ENCODE data around the gene GDPD5.

The GDPD5 gene

DNA sequence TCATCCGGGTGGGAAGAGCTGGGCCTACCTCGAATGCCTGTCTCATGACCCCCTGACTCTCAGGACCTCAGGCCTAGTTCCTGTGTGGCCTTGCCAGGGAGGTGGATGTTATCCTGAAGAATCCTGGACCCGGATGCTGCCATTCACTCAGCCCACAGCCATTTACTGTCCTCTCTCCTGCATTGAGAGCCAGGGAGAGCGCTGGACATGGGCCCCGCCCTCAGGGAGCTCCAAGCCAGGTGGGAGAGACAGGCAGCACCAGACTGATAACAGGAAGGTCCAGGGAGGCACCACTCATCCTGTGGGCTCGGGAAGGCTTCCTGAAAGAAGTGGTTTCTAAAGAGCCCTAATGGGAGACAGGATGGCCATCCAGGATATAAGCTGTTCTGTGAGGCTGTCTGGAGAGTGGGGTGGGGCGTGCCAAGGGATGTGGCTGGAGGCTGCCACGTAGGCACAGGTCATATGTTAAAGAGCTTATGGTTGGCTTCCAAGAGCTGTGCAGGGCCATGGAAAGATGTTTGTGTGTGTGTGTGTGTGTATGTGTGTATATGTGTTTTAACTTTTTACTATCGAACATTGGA is 44.9 kb upstream of the GDPD5 start:
- Histone ChIP-seq H4K20me1 (ENCODE audit: insufficient read depth) (no peaks in the 10 kb centered on the region), H3K9ac (no peak overlapping the region), H3K79me2 (ENCODE audit: insufficient read depth, low read depth) (no peaks in the 10 kb centered on the region), H3K4me1 (ENCODE audit: low read depth, poor library complexity, severe bottlenecking) (no peaks in the 10 kb centered on the region), H2AFZ (ENCODE audit: low read depth) (no peak overlapping the region), H3K27me3 (ENCODE audit: insufficient read depth, low read depth) (no peaks in the 10 kb centered on the region), H3K4me2 (no peak overlapping the region), H3K4me3 (IDR thresholded peaks at IDR 0.05; ENCODE audit: insufficient read depth, low read depth, low read length) (no peak overlapping the region), H3K36me3 (ENCODE audit: insufficient read depth) (no peaks in the 10 kb centered on the region), H3K27ac (no peak overlapping the region)
- TF ChIP-seq, protein P1, sequence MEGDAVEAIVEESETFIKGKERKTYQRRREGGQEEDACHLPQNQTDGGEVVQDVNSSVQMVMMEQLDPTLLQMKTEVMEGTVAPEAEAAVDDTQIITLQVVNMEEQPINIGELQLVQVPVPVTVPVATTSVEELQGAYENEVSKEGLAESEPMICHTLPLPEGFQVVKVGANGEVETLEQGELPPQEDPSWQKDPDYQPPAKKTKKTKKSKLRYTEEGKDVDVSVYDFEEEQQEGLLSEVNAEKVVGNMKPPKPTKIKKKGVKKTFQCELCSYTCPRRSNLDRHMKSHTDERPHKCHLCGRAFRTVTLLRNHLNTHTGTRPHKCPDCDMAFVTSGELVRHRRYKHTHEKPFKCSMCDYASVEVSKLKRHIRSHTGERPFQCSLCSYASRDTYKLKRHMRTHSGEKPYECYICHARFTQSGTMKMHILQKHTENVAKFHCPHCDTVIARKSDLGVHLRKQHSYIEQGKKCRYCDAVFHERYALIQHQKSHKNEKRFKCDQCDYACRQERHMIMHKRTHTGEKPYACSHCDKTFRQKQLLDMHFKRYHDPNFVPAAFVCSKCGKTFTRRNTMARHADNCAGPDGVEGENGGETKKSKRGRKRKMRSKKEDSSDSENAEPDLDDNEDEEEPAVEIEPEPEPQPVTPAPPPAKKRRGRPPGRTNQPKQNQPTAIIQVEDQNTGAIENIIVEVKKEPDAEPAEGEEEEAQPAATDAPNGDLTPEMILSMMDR (conservative IDR thresholded peaks at IDR 0.05; ENCODE audit: low read depth, low read length), result no peak

- H3K36me3 ChIP-seq (ENCODE audit: insufficient read depth), result no peaks in the 10 kb centered on the region
Observed at GRCh38 chr11:75568616-75569219, 43.0 kb upstream of the GDPD5 start.

DNA sequence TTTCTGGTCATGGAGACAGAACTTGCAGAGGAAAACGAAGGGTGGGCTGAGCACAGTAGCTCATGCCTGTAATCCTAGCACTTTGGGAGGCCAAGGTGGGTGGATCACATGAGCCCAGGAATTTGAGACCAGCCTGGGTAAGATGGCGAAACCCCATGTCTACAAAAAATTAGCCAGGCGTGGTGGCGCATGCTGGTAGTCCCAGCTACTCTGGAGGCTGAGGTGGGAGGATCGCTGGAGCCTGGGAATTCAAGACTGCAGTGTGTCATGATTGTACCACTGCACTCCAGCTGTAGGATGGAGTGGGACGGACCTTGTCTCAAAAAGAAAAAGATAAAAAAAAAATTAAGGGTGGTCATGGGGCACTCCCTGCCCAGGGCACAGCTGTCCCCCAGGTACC is 42.2 kb upstream of the GDPD5 start:
- Histone ChIP-seq H3K9ac (no peak overlapping the region), H3K36me3 (ENCODE audit: insufficient read depth) (no peaks in the 10 kb centered on the region), H3K79me2 (ENCODE audit: insufficient read depth, low read depth) (peaks cover 3% of the 10 kb centered on the region), H3K4me1 (ENCODE audit: low read depth, poor library complexity, severe bottlenecking) (peaks cover 7% of the 10 kb centered on the region), H3K4me3 (IDR thresholded peaks at IDR 0.05; ENCODE audit: insufficient read depth, low read depth, low read length) (no peak overlapping the region), H3K4me2 (no peak overlapping the region), H2AFZ (ENCODE audit: low read depth) (no peak overlapping the region), H4K20me1 (ENCODE audit: insufficient read depth) (no peaks in the 10 kb centered on the region), H3K27ac (no peak overlapping the region), H3K27me3 (ENCODE audit: insufficient read depth, low read depth) (no peaks in the 10 kb centered on the region)
- TF ChIP-seq, protein P1 (conservative IDR thresholded peaks at IDR 0.05; ENCODE audit: low read depth, low read length), result no peak

More at GRCh38 chr11:75568616-75569219, 43.0 kb upstream of the GDPD5 start:
- TF ChIP-seq, protein P1 (conservative IDR thresholded peaks at IDR 0.05; ENCODE audit: low read depth, low read length), result no peak
- Histone ChIP-seq H3K4me2 (no peak overlapping the region), H3K4me1 (ENCODE audit: low read depth, poor library complexity, severe bottlenecking) (no peaks in the 10 kb centered on the region), H4K20me1 (ENCODE audit: insufficient read depth) (no peaks in the 10 kb centered on the region), H3K9ac (no peak overlapping the region), H2AFZ (ENCODE audit: low read depth) (no peak overlapping the region), H3K27ac (no peak overlapping the region), H3K4me3 (IDR thresholded peaks at IDR 0.05; ENCODE audit: insufficient read depth, low read depth, low read length) (no peak overlapping the region), H3K79me2 (ENCODE audit: insufficient read depth, low read depth) (no peaks in the 10 kb centered on the region; the same call in 1 of the 2 replicates), H3K27me3 (ENCODE audit: insufficient read depth, low read depth) (no peaks in the 10 kb centered on the region)

DNA sequence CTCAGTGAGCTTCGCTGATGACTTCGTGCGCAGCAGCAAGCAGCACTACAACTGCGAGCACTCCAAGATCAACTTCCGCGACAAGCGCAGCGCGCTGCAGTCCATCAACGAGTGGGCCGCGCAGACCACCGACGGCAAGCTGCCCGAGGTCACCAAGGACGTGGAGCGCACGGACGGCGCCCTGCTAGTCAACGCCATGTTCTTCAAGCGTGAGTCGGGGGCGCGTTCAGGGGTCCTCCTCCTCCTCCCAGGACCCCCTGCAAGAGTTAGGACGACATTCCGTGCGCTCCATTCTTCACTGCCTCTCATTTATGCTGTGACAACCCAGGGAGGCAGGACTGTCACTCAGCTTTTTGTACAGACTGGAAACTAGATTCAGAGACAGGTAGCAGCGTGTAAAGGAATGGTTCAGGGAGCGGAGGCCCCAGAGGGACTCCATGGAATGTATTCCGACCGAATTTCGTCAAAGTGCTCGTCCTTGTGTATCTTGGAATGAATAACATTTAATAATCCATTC is 41.1 kb upstream of the GDPD5 start:
- Histone ChIP-seq H3K36me3 (ENCODE audit: insufficient read depth) (no peaks in the 10 kb centered on the region), H3K27ac (no peak overlapping the region), H2AFZ (ENCODE audit: low read depth) (no peak overlapping the region), H3K27me3 (ENCODE audit: insufficient read depth, low read depth) (no peaks in the 10 kb centered on the region), H3K9ac (no peak overlapping the region), H3K4me3 (IDR thresholded peaks at IDR 0.05; ENCODE audit: insufficient read depth, low read depth, low read length) (no peak overlapping the region), H3K4me1 (ENCODE audit: low read depth, poor library complexity, severe bottlenecking) (peaks cover 8% of the 10 kb centered on the region), H4K20me1 (ENCODE audit: insufficient read depth) (no peaks in the 10 kb centered on the region), H3K4me2 (no peak overlapping the region), H3K79me2 (ENCODE audit: insufficient read depth, low read depth) (peaks cover 6% of the 10 kb centered on the region)
- TF ChIP-seq, protein P1 (conservative IDR thresholded peaks at IDR 0.05; ENCODE audit: low read depth, low read length), result no peak

All from KMS-11 (cell line).